A549 (cell line): ENCODE results near the gene PGS1. TPM values are rescaled to one million over a fixed set of nuclear protein-coding genes. Genes with fewer than 3 reads are reported as not detected.

Experiments used
- EHMT2 ChIP-seq: fragments of 200-600 bp; sonication (generic); IDR thresholded peaks from 2 replicates; pipeline ENCODE4 v1.6.1; 2016; ENCODE audit warnings: antibody characterized with exemption, low read depth, mild to moderate bottlenecking, moderate library complexity
- EP300 ChIP-seq, 2 experiments: fragments of >200 bp; sonication (Bioruptor Twin); formaldehyde crosslinking; IDR thresholded peaks; 2 replicates in 1 of 2; 3 replicates in 1 of 2; pipeline ENCODE4 v1.6.1; 2016 to 2017
- FOXS1 ChIP-seq: fragments of 250-450 bp; sonication (Bioruptor Pico); IDR thresholded peaks from 2 replicates; pipeline ENCODE4 v1.5.0; 2020; ENCODE audit warnings: mild to moderate bottlenecking, moderate library complexity
- JUNB ChIP-seq: fragments of >200 bp; sonication (Bioruptor Twin); formaldehyde crosslinking; IDR thresholded peaks from 2 replicates; pipeline ENCODE4 v1.6.1; 2016
- NPAS2 ChIP-seq: fragments of 250-450 bp; sonication (Bioruptor Pico); IDR thresholded peaks from 2 replicates; pipeline ENCODE4 v1.8.0; 2022; ENCODE audit warnings: mild to moderate bottlenecking, moderate library complexity, borderline replicate concordance
- NR3C1 ChIP-seq: fragments of >200 bp; sonication (Bioruptor Twin); formaldehyde crosslinking; IDR thresholded peaks from 3 replicates; pipeline ENCODE4 v1.6.1; 2017
- RAD21 ChIP-seq, 2 experiments: fragments of >200 bp in 1 of 2; sonication (Bioruptor Twin) in 1 of 2; formaldehyde crosslinking in 1 of 2; IDR thresholded peaks in 1 of 2; conservative IDR thresholded peaks in 1 of 2; 2 replicates in 1 of 2; 3 replicates in 1 of 2; pipeline ENCODE4 v1.6.1; 2012 to 2018; ENCODE audit warnings: inconsistent platforms in 1 of 2
- RCOR1 ChIP-seq: fragments of 150-350 bp; IDR thresholded peaks from 2 replicates; pipeline ENCODE4 v1.6.1; 2014; ENCODE audit warnings: antibody characterized with exemption, low read length, low read depth
- REST ChIP-seq: fragments of 200-600 bp; sonication (generic); IDR thresholded peaks from 2 replicates; pipeline ENCODE4 v1.6.1; 2016; ENCODE audit warnings: antibody characterized with exemption, mild to moderate bottlenecking, moderate library complexity
- SMC3 ChIP-seq: fragments of >200 bp; sonication (Bioruptor Twin); formaldehyde crosslinking; IDR thresholded peaks from 3 replicates; pipeline ENCODE4 v1.6.1; 2018; ENCODE audit warnings: inconsistent platforms
- TP53 ChIP-seq: fragments of 250-450 bp; sonication (Bioruptor Pico); IDR thresholded peaks from 2 replicates; pipeline ENCODE4 v1.5.0; 2021; ENCODE audit warnings: mild to moderate bottlenecking, moderate library complexity
- ZFP36 ChIP-seq: fragments of 450-650 bp; IDR thresholded peaks from 2 replicates; pipeline ENCODE4 v1.6.1; 2014; ENCODE audit warnings: borderline replicate concordance; ENCODE audit not compliant: partially characterized antibody
- ZNF302 ChIP-seq: fragments of 250-450 bp; sonication (Bioruptor Pico); IDR thresholded peaks from 2 replicates; pipeline ENCODE4 v1.9.0; 2021; ENCODE audit warnings: inconsistent platforms, mild to moderate bottlenecking, moderate library complexity
- polyA plus RNA-seq, 4 experiments: library from polyadenylated mRNA; depleted of rRNA in 3 of 4; stranded (reverse); fragments of >200 nt; fragmentation: RNase III in 1 of 4; extraction: RNeasy Plus Mini Kit Qiagen cat#74134 plus additional on column Dnase treatment in 1 of 4; gene quantifications; 2 replicates in 3 of 4; 3 replicates in 1 of 4; pipeline ENCODE4 v1.2.3, GENCODE V29; 2011 to 2017
- TF ChIP-seq, protein P1 (sequence below): fragments of >200 bp; sonication (Bioruptor Twin); formaldehyde crosslinking; IDR thresholded peaks from 3 replicates; pipeline ENCODE4 v1.5.1; 2016
- TF ChIP-seq, protein P2 (sequence below): fragments of >200 bp; sonication (Bioruptor Twin); formaldehyde crosslinking; IDR thresholded peaks from 3 replicates; pipeline ENCODE4 v1.6.1; 2016
- TF ChIP-seq, protein P3 (sequence below): fragments of 250-450 bp; sonication (Bioruptor Pico); IDR thresholded peaks from 2 replicates; pipeline ENCODE4 v1.5.0; 2020; ENCODE audit warnings: low read depth, mild to moderate bottlenecking, moderate library complexity
- TF ChIP-seq, protein P4 (sequence below): IDR thresholded peaks from 2 replicates; pipeline ENCODE4 v1.6.1; 2012
- TF ChIP-seq, protein P5 (sequence below): fragments of 450-650 bp; IDR thresholded peaks from 2 replicates; pipeline ENCODE4 v1.6.1; 2014; ENCODE audit warnings: antibody characterized with exemption
- TF ChIP-seq, protein P6 (sequence below): fragments of >200 bp; sonication (Bioruptor Twin); formaldehyde crosslinking; IDR thresholded peaks from 2 replicates; pipeline ENCODE4 v1.6.1; 2016

The PGS1 gene
- polyA plus RNA-seq, 2 of the 4 experiments (the other 2 are of a cell fraction) = 23.7 to 29.5 TPM

- TF ChIP-seq TP53 (0 out of 2 replicates have a peak, but pooled peaks have one; percentile 54), ZFP36 (no peak), JUNB (peak; percentile 91), SMC3 (peak; percentile 34; the same call in 2 of the 3 replicates), ZNF302 (CRISPR knock-in tag) (no peak), EHMT2 (0 out of 2 replicates have a peak, but pooled peaks have one; percentile 32), NR3C1 (no peak), RCOR1 (no peak), REST (no peak), EP300 (IDR thresholded peaks at IDR 0.05) (peak; percentile 44 to 89; a peak in 3 of 5 replicates), NPAS2 (no peak), RAD21 (conservative IDR thresholded peaks at IDR 0.05 in 1 of 2, IDR thresholded peaks at IDR 0.05 in 1 of 2) (peak; percentile 6 to 22; a peak in 3 of 5 replicates), FOXS1 (CRISPR knock-in tag) (no peak; the same call in 1 of the 2 replicates)
- TF ChIP-seq, protein P1, sequence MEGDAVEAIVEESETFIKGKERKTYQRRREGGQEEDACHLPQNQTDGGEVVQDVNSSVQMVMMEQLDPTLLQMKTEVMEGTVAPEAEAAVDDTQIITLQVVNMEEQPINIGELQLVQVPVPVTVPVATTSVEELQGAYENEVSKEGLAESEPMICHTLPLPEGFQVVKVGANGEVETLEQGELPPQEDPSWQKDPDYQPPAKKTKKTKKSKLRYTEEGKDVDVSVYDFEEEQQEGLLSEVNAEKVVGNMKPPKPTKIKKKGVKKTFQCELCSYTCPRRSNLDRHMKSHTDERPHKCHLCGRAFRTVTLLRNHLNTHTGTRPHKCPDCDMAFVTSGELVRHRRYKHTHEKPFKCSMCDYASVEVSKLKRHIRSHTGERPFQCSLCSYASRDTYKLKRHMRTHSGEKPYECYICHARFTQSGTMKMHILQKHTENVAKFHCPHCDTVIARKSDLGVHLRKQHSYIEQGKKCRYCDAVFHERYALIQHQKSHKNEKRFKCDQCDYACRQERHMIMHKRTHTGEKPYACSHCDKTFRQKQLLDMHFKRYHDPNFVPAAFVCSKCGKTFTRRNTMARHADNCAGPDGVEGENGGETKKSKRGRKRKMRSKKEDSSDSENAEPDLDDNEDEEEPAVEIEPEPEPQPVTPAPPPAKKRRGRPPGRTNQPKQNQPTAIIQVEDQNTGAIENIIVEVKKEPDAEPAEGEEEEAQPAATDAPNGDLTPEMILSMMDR = no peak
- TF ChIP-seq, protein P2, sequence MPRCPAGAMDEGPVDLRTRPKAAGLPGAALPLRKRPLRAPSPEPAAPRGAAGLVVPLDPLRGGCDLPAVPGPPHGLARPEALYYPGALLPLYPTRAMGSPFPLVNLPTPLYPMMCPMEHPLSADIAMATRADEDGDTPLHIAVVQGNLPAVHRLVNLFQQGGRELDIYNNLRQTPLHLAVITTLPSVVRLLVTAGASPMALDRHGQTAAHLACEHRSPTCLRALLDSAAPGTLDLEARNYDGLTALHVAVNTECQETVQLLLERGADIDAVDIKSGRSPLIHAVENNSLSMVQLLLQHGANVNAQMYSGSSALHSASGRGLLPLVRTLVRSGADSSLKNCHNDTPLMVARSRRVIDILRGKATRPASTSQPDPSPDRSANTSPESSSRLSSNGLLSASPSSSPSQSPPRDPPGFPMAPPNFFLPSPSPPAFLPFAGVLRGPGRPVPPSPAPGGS = peak; percentile 30; the same call in 1 of the 3 replicates
- TF ChIP-seq, protein P3, sequence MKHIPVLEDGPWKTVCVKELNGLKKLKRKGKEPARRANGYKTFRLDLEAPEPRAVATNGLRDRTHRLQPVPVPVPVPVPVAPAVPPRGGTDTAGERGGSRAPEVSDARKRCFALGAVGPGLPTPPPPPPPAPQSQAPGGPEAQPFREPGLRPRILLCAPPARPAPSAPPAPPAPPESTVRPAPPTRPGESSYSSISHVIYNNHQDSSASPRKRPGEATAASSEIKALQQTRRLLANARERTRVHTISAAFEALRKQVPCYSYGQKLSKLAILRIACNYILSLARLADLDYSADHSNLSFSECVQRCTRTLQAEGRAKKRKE (CRISPR knock-in tag) = peak; percentile 40; the same call in 1 of the 2 replicates
- TF ChIP-seq, protein P4, sequence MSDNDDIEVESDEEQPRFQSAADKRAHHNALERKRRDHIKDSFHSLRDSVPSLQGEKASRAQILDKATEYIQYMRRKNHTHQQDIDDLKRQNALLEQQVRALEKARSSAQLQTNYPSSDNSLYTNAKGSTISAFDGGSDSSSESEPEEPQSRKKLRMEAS = peak; percentile 88
- TF ChIP-seq, protein P5, sequence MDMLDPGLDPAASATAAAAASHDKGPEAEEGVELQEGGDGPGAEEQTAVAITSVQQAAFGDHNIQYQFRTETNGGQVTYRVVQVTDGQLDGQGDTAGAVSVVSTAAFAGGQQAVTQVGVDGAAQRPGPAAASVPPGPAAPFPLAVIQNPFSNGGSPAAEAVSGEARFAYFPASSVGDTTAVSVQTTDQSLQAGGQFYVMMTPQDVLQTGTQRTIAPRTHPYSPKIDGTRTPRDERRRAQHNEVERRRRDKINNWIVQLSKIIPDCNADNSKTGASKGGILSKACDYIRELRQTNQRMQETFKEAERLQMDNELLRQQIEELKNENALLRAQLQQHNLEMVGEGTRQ = no peak
- TF ChIP-seq, protein P6, sequence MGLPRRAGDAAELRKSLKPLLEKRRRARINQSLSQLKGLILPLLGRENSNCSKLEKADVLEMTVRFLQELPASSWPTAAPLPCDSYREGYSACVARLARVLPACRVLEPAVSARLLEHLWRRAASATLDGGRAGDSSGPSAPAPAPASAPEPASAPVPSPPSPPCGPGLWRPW = peak; percentile 56; the same call in 1 of the 2 replicates
- TF ChIP-seq, all 56 proteins: peak for 23
Measured at GRCh38 chr17:78337244-78338109, 41.0 kb upstream of the PGS1 start (continued).
